ENCODE results near the gene EXOC2. TPM values are rescaled to one million over a fixed set of nuclear protein-coding genes. Genes with fewer than 3 reads are reported as not detected.

Gene EXOC2
- total RNA-seq, 1 donor from 2014 or later: 46.5 TPM

DNA sequence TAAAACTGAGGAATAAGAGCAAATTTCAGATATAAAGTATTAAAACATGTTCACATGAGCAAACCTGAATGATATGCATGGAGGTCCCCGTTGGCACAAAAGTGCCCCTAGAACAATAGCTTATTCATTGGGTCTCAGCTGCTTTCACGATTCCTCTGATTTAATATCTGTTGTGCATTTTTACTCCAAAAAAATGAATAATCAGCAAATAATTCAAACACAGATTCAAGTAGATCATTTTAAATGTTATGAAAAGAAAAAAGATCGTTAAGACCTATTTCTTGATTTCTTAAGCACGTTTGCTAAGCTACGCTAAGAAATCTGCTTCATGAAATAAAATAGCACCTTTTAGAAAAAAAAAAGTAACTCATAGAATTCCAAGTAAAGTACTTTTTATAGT, 57.7 kb downstream of the EXOC2 start:
- H4K20me1 ChIP-seq (ENCODE audit: low read depth): no peaks in the 10 kb centered on the region

DNA sequence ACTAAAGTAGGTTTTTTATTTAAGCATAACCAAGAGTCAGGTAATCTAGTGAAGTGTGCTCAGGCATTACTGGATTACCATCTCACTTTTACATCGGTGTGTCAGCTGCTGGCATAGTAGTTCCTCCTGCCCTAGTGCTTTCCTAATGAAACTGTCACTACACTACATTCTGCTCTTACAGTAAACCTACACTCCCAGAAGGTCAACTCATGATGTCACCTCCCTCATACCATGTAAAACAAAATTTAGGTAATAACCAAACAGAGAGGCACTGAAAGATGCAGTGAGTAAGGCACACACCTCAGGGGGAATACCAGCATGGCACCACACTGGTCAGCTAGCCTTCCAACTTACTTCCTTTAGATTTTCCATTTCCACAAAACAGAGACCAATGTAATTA, 59.3 kb downstream of the EXOC2 start:
- Histone ChIP-seq H3K27me3 (no peaks in the 10 kb centered on the region), H3K27ac (no peak overlapping the region), H3K4me1 (no peaks in the 10 kb centered on the region), H3K79me2 (ENCODE audit: low read depth) (no peaks in the 10 kb centered on the region), H3K9ac (no peak overlapping the region), H3K4me2 (no peak overlapping the region), H3F3A (ENCODE audit: low read depth) (no peaks in the 10 kb centered on the region), H3K9me3 (ENCODE audit: low read depth) (no peaks in the 10 kb centered on the region), H3K36me3 (no peaks in the 10 kb centered on the region), H4K20me1 (ENCODE audit: low read depth) (no peaks in the 10 kb centered on the region), H2AFZ (replicated peaks) (no peak overlapping the region), H3K4me3 (no peak overlapping the region)
- Mint-ChIP-seq H3K4me3 (no peak overlapping the region), H3K36me3 (peaks cover 11% of the 10 kb centered on the region), H3K27ac (no peak overlapping the region), H3K4me1 (peaks cover 2% of the 10 kb centered on the region), H3K9me3 (no peaks in the 10 kb centered on the region), H3K27me3 (ENCODE audit: insufficient read depth, low read depth) (no peaks in the 10 kb centered on the region)
- TF ChIP-seq EZH2phosphoT487 (IDR thresholded peaks at IDR 0.05): no peak
- TF ChIP-seq, protein P1, sequence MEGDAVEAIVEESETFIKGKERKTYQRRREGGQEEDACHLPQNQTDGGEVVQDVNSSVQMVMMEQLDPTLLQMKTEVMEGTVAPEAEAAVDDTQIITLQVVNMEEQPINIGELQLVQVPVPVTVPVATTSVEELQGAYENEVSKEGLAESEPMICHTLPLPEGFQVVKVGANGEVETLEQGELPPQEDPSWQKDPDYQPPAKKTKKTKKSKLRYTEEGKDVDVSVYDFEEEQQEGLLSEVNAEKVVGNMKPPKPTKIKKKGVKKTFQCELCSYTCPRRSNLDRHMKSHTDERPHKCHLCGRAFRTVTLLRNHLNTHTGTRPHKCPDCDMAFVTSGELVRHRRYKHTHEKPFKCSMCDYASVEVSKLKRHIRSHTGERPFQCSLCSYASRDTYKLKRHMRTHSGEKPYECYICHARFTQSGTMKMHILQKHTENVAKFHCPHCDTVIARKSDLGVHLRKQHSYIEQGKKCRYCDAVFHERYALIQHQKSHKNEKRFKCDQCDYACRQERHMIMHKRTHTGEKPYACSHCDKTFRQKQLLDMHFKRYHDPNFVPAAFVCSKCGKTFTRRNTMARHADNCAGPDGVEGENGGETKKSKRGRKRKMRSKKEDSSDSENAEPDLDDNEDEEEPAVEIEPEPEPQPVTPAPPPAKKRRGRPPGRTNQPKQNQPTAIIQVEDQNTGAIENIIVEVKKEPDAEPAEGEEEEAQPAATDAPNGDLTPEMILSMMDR (IDR thresholded peaks at IDR 0.05): no peak
- TF ChIP-seq EZH2 (IDR thresholded peaks at IDR 0.05): no peak
- DNase-seq (ENCODE audit: low spot score): no peak

More for the DNA sequence above, 57.7 kb downstream of the EXOC2 start:
- H3F3A ChIP-seq (ENCODE audit: low read depth): no peaks in the 10 kb centered on the region
- TF ChIP-seq EZH2phosphoT487 (IDR thresholded peaks at IDR 0.05): no peak
- no peak for TF ChIP-seq EZH2 (IDR thresholded peaks at IDR 0.05)
- TF ChIP-seq, protein P1 (IDR thresholded peaks at IDR 0.05): no peak
- no peak overlapping the region for H2AFZ ChIP-seq (replicated peaks)
- no peak overlapping the region for H3K4me3 Mint-ChIP-seq
- H3K36me3 Mint-ChIP-seq: peaks cover 11% of the 10 kb centered on the region
- H3K4me2 ChIP-seq: no peak overlapping the region
- no peak overlapping the region for H3K27ac Mint-ChIP-seq
- no peaks in the 10 kb centered on the region for H3K9me3 Mint-ChIP-seq
- no peaks in the 10 kb centered on the region for H3K27me3 ChIP-seq
- DNase-seq (ENCODE audit: low spot score): no peak
- H3K4me3 ChIP-seq: no peak overlapping the region
- no peaks in the 10 kb centered on the region for H3K4me1 ChIP-seq
- no peaks in the 10 kb centered on the region for H3K27me3 Mint-ChIP-seq (ENCODE audit: insufficient read depth, low read depth)
- no peaks in the 10 kb centered on the region for H3K9me3 ChIP-seq (ENCODE audit: low read depth)
- peaks cover 2% of the 10 kb centered on the region for H3K4me1 Mint-ChIP-seq
- no peaks in the 10 kb centered on the region for H3K79me2 ChIP-seq (ENCODE audit: low read depth)
- H3K36me3 ChIP-seq: no peaks in the 10 kb centered on the region
- no peak overlapping the region for H3K9ac ChIP-seq
- H3K27ac ChIP-seq: no peak overlapping the region

DNA sequence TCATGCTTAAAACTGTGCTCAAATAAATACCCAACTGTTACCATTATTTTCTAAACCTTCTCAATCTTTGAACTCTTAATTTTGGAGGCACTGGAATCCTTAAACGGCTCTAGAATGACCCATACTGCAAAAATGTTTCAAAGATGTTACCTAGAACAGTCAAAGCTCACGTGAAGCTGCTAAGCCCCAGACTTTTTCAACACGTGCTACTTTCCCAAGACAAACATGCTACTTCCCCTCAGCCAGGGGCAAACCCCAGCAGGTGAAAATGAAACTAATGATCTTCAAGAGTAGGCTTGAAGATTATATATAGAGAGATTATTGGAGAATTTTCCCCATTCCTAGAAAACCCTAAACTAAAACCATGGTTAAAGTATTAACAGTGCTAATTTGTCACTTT, 64.2 kb downstream of the EXOC2 start:
- Mint-ChIP-seq H3K27ac (no peak overlapping the region), H3K36me3 (peaks cover 5% of the 10 kb centered on the region), H3K4me1 (peaks cover 5% of the 10 kb centered on the region), H3K4me3 (no peak overlapping the region), H3K9me3 (no peaks in the 10 kb centered on the region), H3K27me3 (ENCODE audit: insufficient read depth, low read depth) (no peaks in the 10 kb centered on the region)
- Histone ChIP-seq H3K27me3 (no peaks in the 10 kb centered on the region), H3K9me3 (ENCODE audit: low read depth) (no peaks in the 10 kb centered on the region), H3K79me2 (ENCODE audit: low read depth) (no peaks in the 10 kb centered on the region), H3K27ac (no peak overlapping the region), H2AFZ (replicated peaks) (no peak overlapping the region), H3K4me1 (no peaks in the 10 kb centered on the region), H4K20me1 (ENCODE audit: low read depth) (no peaks in the 10 kb centered on the region), H3K36me3 (no peaks in the 10 kb centered on the region), H3F3A (ENCODE audit: low read depth) (no peaks in the 10 kb centered on the region), H3K4me3 (no peak overlapping the region), H3K4me2 (no peak overlapping the region), H3K9ac (no peak overlapping the region)
- DNase-seq (ENCODE audit: low spot score): no peak
- TF ChIP-seq EZH2phosphoT487 (IDR thresholded peaks at IDR 0.05) (no peak), EZH2 (IDR thresholded peaks at IDR 0.05) (no peak)
- TF ChIP-seq, protein P1 (IDR thresholded peaks at IDR 0.05): no peak
